GM12878 (cell line): ENCODE data around the gene THEM4. TPM values are rescaled to one million over a fixed set of nuclear protein-coding genes. Genes with fewer than 3 reads are reported as not detected.

ENCODE experiments used
- ATAC-seq: fragments of 200-7000 bp; cut with Tn5 transposase; 3 replicates; pipeline ENCODE4 v1.9.1; 2020; ENCODE audit warnings: mild to moderate bottlenecking, moderate library complexity
- BruUV-seq: library from RNA; stranded (reverse); fragments of 400-500 nt; replicated peaks from 2 replicates; lab custom pipeline; 2021; lab: Mats Ljungman, UMichigan
- CTCF ChIA-PET: fragments of 300-600 bp; sonication (Branson Sonifier 250); formaldehyde crosslinking; extraction: SDS; loops from one replicate; lab custom pipeline; 2021; ENCODE audit warnings: inconsistent platforms; lab: Yijun Ruan, JAX
- POLR2A ChIA-PET: fragments of 350-600 bp; formaldehyde crosslinking; extraction: SDS; loops from one replicate; lab custom pipeline; 2021; ENCODE audit warnings: inconsistent platforms; lab: Charles Lee
- RAD21 ChIA-PET: fragments of 300-600 bp; sonication (Branson Sonifier 250); formaldehyde crosslinking; loops from one replicate; lab custom pipeline; 2023; ENCODE audit warnings: antibody characterized with exemption; ENCODE audit not compliant: unreplicated experiment; lab: Charles Lee
- SMC1A ChIA-PET: fragments of 300-600 bp; sonication (Branson Sonifier 250); formaldehyde crosslinking; loops from one replicate; lab custom pipeline; 2023; ENCODE audit not compliant: unreplicated experiment, uncharacterized antibody; lab: Charles Lee
- DNase-seq: peaks from one replicate; pipeline ENCODE4 v3.0.0-alpha.2; 2011; ENCODE audit warnings: low read depth, low spot score
- FAIRE-seq: peaks from 3 replicates; lab custom pipeline; 2011; peaks lifted over from hg19 to GRCh38; lab: Jason Lieb, UNC
- H2AFZ ChIP-seq: 2 replicates; pipeline ENCODE4 v1.6.0; 2011; ENCODE audit warnings: low read depth, low read length, control low read depth; ENCODE audit not compliant: control insufficient read depth
- H3K27ac ChIP-seq: 2 replicates; pipeline ENCODE4 v1.5.1; 2011; ENCODE audit warnings: control low read depth; ENCODE audit not compliant: control insufficient read depth, insufficient read depth
- H3K27me3 ChIP-seq, 2 experiments: replicated peaks in 1 of 2; 2 replicates each; pipeline versions ENCODE4 v1.6.0 to v1.6.1; 2011; ENCODE audit warnings: low read length in 1 of 2; ENCODE audit not compliant: control insufficient read depth in 2 of 2, insufficient read depth in 2 of 2
- H3K36me3 ChIP-seq, 2 experiments: 2 replicates each; pipeline ENCODE4 v1.5.1; 2011; ENCODE audit warnings: low read length in 1 of 2; ENCODE audit not compliant: control insufficient read depth in 2 of 2, insufficient read depth in 2 of 2
- H3K4me1 ChIP-seq: 2 replicates; pipeline ENCODE4 v1.6.1; 2011; ENCODE audit warnings: mild to moderate bottlenecking, low read length, moderate library complexity, mixed read lengths; ENCODE audit not compliant: control insufficient read depth, insufficient read depth
- H3K4me2 ChIP-seq: 2 replicates; pipeline ENCODE4 v1.6.0; 2011; ENCODE audit warnings: control low read depth; ENCODE audit not compliant: control insufficient read depth, insufficient read depth
- H3K4me3 ChIP-seq: fragments of 200-600 bp; sonication (generic); 2 replicates; pipeline ENCODE4 v1.5.1; 2016
- H3K79me2 ChIP-seq: 2 replicates; pipeline ENCODE4 v1.6.0; 2011; ENCODE audit warnings: low read length; ENCODE audit not compliant: control insufficient read depth, insufficient read depth
- H3K9ac ChIP-seq: 2 replicates; pipeline ENCODE4 v1.8.0; 2011; ENCODE audit warnings: low read length, control low read depth, mixed read lengths; ENCODE audit not compliant: control insufficient read depth, insufficient read depth
- H3K9me3 ChIP-seq: replicated peaks from 3 replicates; pipeline ENCODE4 v1.5.1; 2011; ENCODE audit warnings: mild to moderate bottlenecking, low read length; ENCODE audit not compliant: control insufficient read depth, insufficient read depth
- H4K20me1 ChIP-seq: 2 replicates; pipeline ENCODE4 v1.6.0; 2011; ENCODE audit not compliant: control insufficient read depth, insufficient read depth
- ASH2L ChIP-seq: fragments of 300-600, 200-600 bp; sonication (generic); IDR thresholded peaks from 2 replicates; pipeline ENCODE4 v1.6.1; 2017; ENCODE audit warnings: low read depth, mild to moderate bottlenecking, borderline replicate concordance
- CTCF ChIP-seq, 3 experiments: IDR thresholded peaks in 2 of 3; conservative IDR thresholded peaks in 1 of 3; 2 replicates each; pipeline ENCODE4 v1.5.1; 2011; ENCODE audit warnings: low read depth in 3 of 3, low read length in 3 of 3, mild to moderate bottlenecking in 3 of 3, control low read depth in 2 of 3, moderate library complexity in 2 of 3, inconsistent platforms in 1 of 3, mixed read lengths in 1 of 3; ENCODE audit not compliant: control insufficient read depth in 2 of 3, insufficient read depth in 1 of 3; ENCODE audit errors: extremely low read depth in 1 of 3
- MEF2A ChIP-seq: IDR thresholded peaks from 2 replicates; pipeline ENCODE4 v1.6.1; 2011; ENCODE audit warnings: low read depth, mild to moderate bottlenecking, low read length, moderate library complexity; ENCODE audit not compliant: insufficient read depth
- NR2F1 ChIP-seq: fragments of 450-650 bp; conservative IDR thresholded peaks from 2 replicates; pipeline ENCODE4 v1.6.1; 2017; ENCODE audit warnings: mild to moderate bottlenecking
- YY1 ChIP-seq: IDR thresholded peaks from 2 replicates; pipeline ENCODE4 v1.6.1; 2011; ENCODE audit warnings: low read depth, mild to moderate bottlenecking, low read length
- WGBS: methylation state at CpG from one replicate; pipeline ENCODE4 v1.1.6; 2016; ENCODE audit warnings: low lambda C conversion rate; ENCODE audit not compliant: insufficient replicate concordance, insufficient coverage; ENCODE audit errors: missing lambda C conversion rate; 5-methylcytosine and 5-hydroxymethylcytosine counted together
- in situ Hi-C: fragments of 300-500 bp; cut with MboI; formaldehyde crosslinking; loops from 9 replicates; pipeline ENCODE4 v1.14.3; 2018; ENCODE audit warnings: mixed read lengths
- intact Hi-C: fragments of 100-400 bp; cut with micrococcal nuclease; formaldehyde crosslinking; loops from one replicate; pipeline ENCODE4 v1.14.2; 2022; ENCODE audit not compliant: unreplicated experiment
- polyA plus RNA-seq, 11 experiments: library from polyadenylated mRNA; depleted of rRNA in 4 of 11; unstranded in 6 of 11; stranded (reverse) in 5 of 11; fragments of >200 nt; fragmentation: Nextera tagmentation in 4 of 11; fragmentation: Illumina TruSeq in 1 of 11; extraction: Ambion mirVana in 4 of 11; extraction: Trizol in 1 of 11; gene quantifications; 1 replicate in 1 of 11; 2 replicates in 10 of 11; pipeline versions ENCODE4 v1.2.1 to v1.2.3, GENCODE V29; 2011 to 2016; ENCODE audit warnings: inconsistent platforms in 2 of 11, missing spikeins in 2 of 11, low read depth in 1 of 11
- total RNA-seq, 4 experiments: library from RNA; depleted of rRNA in 3 of 4; stranded (reverse); fragments of >200 nt in 3 of 4; fragmentation: Illumina TruSeq in 1 of 4; extraction: Trizol in 1 of 4; gene quantifications; 2 replicates each; pipeline versions ENCODE4 v1.2.1 to v1.2.3, GENCODE V29; 2013 to 2021

THEM4 gene
- total and polyA plus RNA-seq, 10 of the 15 experiments (the other 5 are each of a cell fraction or from before 2014, with no cell fraction given) = 3.4 to 30.8 (median 17.9) TPM

GRCh38 chr1:151882466-151882865 lies 26.8 kb downstream of the THEM4 start:
- intact Hi-C loops = no loop called here
- Histone ChIP-seq H3K79me2 (no peaks in the 10 kb centered on the region), H3K36me3 (no peaks in the 10 kb centered on the region), H3K4me3 (no peak overlapping the region), H3K9me3 (no peaks in the 10 kb centered on the region), H2AFZ (no peak overlapping the region), H3K27ac (no peak overlapping the region), H3K4me1 (no peaks in the 10 kb centered on the region), H3K9ac (no peak overlapping the region), H3K27me3 (no peaks in the 10 kb centered on the region), H3K4me2 (no peak overlapping the region), H4K20me1 (no peaks in the 10 kb centered on the region)
- ChIA-PET CTCF (interaction anchor here (0.8 to 2.7 kb wide), 10 partner anchors 8 to 134 kb away, joined by 3 to 10 read pairs (median 4); no protein-coding TSS in a partner anchor), SMC1A (interaction anchor here (1.1 to 2.1 kb wide), 3 partner anchors 43 to 438 kb away, joined by 3 to 8 read pairs (median 4); partner anchors contain the start of gene C2CD4D), RAD21 (interaction anchor here (0.6 to 2.0 kb wide), 5 partner anchors 42 to 217 kb away, joined by 3 to 9 read pairs (median 4); partner anchors contain the start of gene C2CD4D), POLR2A (no interaction called here)
- no peak for FAIRE-seq
- TF ChIP-seq NR2F1 (no peak), ASH2L (no peak), MEF2A (no peak)
- in situ Hi-C loops = no loop called here
- ATAC-seq = no peak
- 98% methylated on average over 2 of the region's 2 CpGs for WGBS
- DNase-seq = no peak
- BruUV-seq = no TSS peak

- Histone ChIP-seq H3K79me2 (no peaks in the 10 kb centered on the region), H3K27me3 (no peaks in the 10 kb centered on the region), H3K36me3 (no peaks in the 10 kb centered on the region), H3K4me1 (no peaks in the 10 kb centered on the region), H3K9me3 (no peaks in the 10 kb centered on the region), H3K27ac (no peak overlapping the region), H4K20me1 (no peaks in the 10 kb centered on the region), H3K4me3 (no peak overlapping the region), H2AFZ (no peak overlapping the region), H3K4me2 (no peak overlapping the region), H3K9ac (no peak overlapping the region)
- SMC1A ChIA-PET = interaction anchor here (0.7 to 2.1 kb wide), 7 partner anchors 15 to 437 kb away, joined by 3 to 8 read pairs (median 3); partner anchors contain the start of genes C2CD4D and RIIAD1
- ATAC-seq = no peak
- CTCF ChIA-PET = interaction anchor here (0.7 to 2.7 kb wide), 13 partner anchors 9 to 288 kb away, joined by 3 to 10 read pairs (median 4); no protein-coding TSS in a partner anchor
- in situ Hi-C loops = no loop called here
- intact Hi-C loops = no loop called here
- TF ChIP-seq YY1 = no peak
- peak in 1 of 3 experiments; percentile 34; a peak in 1 of 6 replicates for TF ChIP-seq CTCF (IDR thresholded peaks at IDR 0.05 in 2 of 3, conservative IDR thresholded peaks at IDR 0.05 in 1 of 3; ENCODE audit: control insufficient read depth in 2 of 3, extremely low read depth in 1 of 3, insufficient read depth in 1 of 3, low read depth in 3 of 3, low read length in 3 of 3)
- BruUV-seq = no TSS peak
- FAIRE-seq = no peak
- POLR2A ChIA-PET = no interaction called here
- WGBS = 50% methylated on average over 2 of the region's 2 CpGs
- RAD21 ChIA-PET = interaction anchor here (0.7 to 2.0 kb wide), 8 partner anchors 35 to 437 kb away, joined by 3 to 9 read pairs (median 4); partner anchors contain the start of genes C2CD4D, MRPL9 and TUFT1
- DNase-seq = no peak
These were observed 27.8 kb downstream of the THEM4 start for GRCh38 chr1:151881479-151881878.
